Keratinocyte (primary cell): ENCODE results near the gene ZEB2. TPM values are rescaled to one million over a fixed set of nuclear protein-coding genes. Genes with fewer than 3 reads are reported as not detected.

Source experiments
- DNase-seq: peaks from one replicate; pipeline ENCODE4 v3.0.0-alpha.2; 2011; ENCODE audit warnings: low read depth, missing footprints, low spot score
- FAIRE-seq: peaks from 2 replicates; lab custom pipeline; 2011; peaks lifted over from hg19 to GRCh38; lab: Jason Lieb, UNC
- H2AFZ ChIP-seq: 2 replicates; pipeline ENCODE4 v1.6.0; 2012; ENCODE audit warnings: low read length, control low read depth, inconsistent platforms; ENCODE audit not compliant: control insufficient read depth
- H3K27ac ChIP-seq: 2 replicates; pipeline ENCODE4 v1.5.1; 2011; ENCODE audit warnings: low read length; ENCODE audit not compliant: control insufficient read depth, insufficient read depth
- H3K27me3 ChIP-seq: 3 replicates; pipeline ENCODE4 v1.6.0; 2011; ENCODE audit warnings: low read length; ENCODE audit not compliant: control insufficient read depth, insufficient read depth; ENCODE audit errors: extremely low read depth
- H3K36me3 ChIP-seq, 2 experiments: 2 replicates in 1 of 2; 3 replicates in 1 of 2; pipeline ENCODE4 v1.5.1; 2011; ENCODE audit warnings: low read length in 2 of 2, mild to moderate bottlenecking in 1 of 2; ENCODE audit not compliant: control insufficient read depth in 2 of 2, insufficient read depth in 2 of 2; ENCODE audit errors: extremely low read depth in 1 of 2
- H3K4me1 ChIP-seq: 3 replicates; pipeline ENCODE4 v1.5.1; 2011; ENCODE audit warnings: low read length; ENCODE audit not compliant: control insufficient read depth, insufficient read depth; ENCODE audit errors: extremely low read depth
- H3K4me2 ChIP-seq: 3 replicates; pipeline ENCODE4 v1.6.0; 2011; ENCODE audit warnings: low read depth, low read length; ENCODE audit not compliant: control insufficient read depth, insufficient read depth; ENCODE audit errors: extremely low read depth
- H3K4me3 ChIP-seq, 3 experiments: fragments of 200-600 bp in 1 of 3; sonication (generic) in 1 of 3; 2 replicates in 2 of 3; 3 replicates in 1 of 3; pipeline ENCODE4 v1.5.1; 2011 to 2016; ENCODE audit warnings: low read length in 3 of 3, mild to moderate bottlenecking in 3 of 3, control low read depth in 2 of 3, inconsistent platforms in 1 of 3, low read depth in 1 of 3, mixed read lengths in 1 of 3, mixed run types in 1 of 3, moderate library complexity in 1 of 3; ENCODE audit not compliant: control insufficient read depth in 2 of 3, insufficient read depth in 2 of 3; ENCODE audit errors: extremely low read depth in 1 of 3
- H3K79me2 ChIP-seq: 2 replicates; pipeline ENCODE4 v1.6.0; 2012; ENCODE audit warnings: low read length; ENCODE audit not compliant: control insufficient read depth, insufficient read depth
- H3K9ac ChIP-seq: 3 replicates; pipeline ENCODE4 v1.6.0; 2011; ENCODE audit warnings: low read length; ENCODE audit not compliant: control insufficient read depth, insufficient read depth; ENCODE audit errors: extremely low read depth
- H3K9me1 ChIP-seq: 3 replicates; pipeline ENCODE4 v1.6.0; 2011; ENCODE audit warnings: low read length; ENCODE audit not compliant: control insufficient read depth, insufficient read depth; ENCODE audit errors: extremely low read depth
- H3K9me3 ChIP-seq: 2 replicates; pipeline ENCODE4 v1.5.1; 2012; ENCODE audit warnings: low read depth, low read length; ENCODE audit not compliant: control insufficient read depth
- H4K20me1 ChIP-seq: 3 replicates; pipeline ENCODE4 v1.6.0; 2011; ENCODE audit warnings: low read length; ENCODE audit not compliant: control insufficient read depth, insufficient read depth; ENCODE audit errors: extremely low read depth
- EZH2 ChIP-seq: IDR thresholded peaks from one replicate; pipeline ENCODE4 v1.6.1; 2012; ENCODE audit warnings: inconsistent platforms, mild to moderate bottlenecking, low read length, moderate library complexity
- dilution Hi-C: fragments of 300-500 bp; cut with MboI; formaldehyde crosslinking; loops from one replicate; pipeline ENCODE4 v1.7.0; 2020; ENCODE audit warnings: low sequenced_read_pairs; ENCODE audit not compliant: extremely low pct_ligation_motif_present
- polyA plus RNA-seq, 5 experiments: library from polyadenylated mRNA; depleted of rRNA in 3 of 5; stranded (reverse) in 3 of 5; stranded (forward) in 1 of 5; unstranded in 1 of 5; fragments of >200 nt; gene quantifications; 1 replicate in 1 of 5; 2 replicates in 3 of 5; 3 replicates in 1 of 5; pipeline versions ENCODE4 v1.2.1 to v1.2.3, GENCODE V29; 2011 to 2012; ENCODE audit warnings: missing spikeins in 2 of 5, low read depth in 1 of 5, low replicate concordance in 1 of 5
- TF ChIP-seq, protein P1 (sequence below), 3 experiments: IDR thresholded peaks in 1 of 3; conservative IDR thresholded peaks in 1 of 3; optimal IDR thresholded peaks in 1 of 3; 2 replicates in 2 of 3; 3 replicates in 1 of 3; pipeline versions ENCODE3 to v1.5.1; 2011; ENCODE audit warnings: low read length in 3 of 3, mild to moderate bottlenecking in 3 of 3, moderate library complexity in 2 of 3, control low read depth in 1 of 3, inconsistent platforms in 1 of 3; ENCODE audit not compliant: insufficient read depth in 2 of 3; ENCODE audit errors: extremely low read depth in 1 of 3

Gene ZEB2
- polyA plus RNA-seq, 1 donor (not counting 4 experiments of a cell fraction or from before 2014, with no cell fraction given) = 0.12 TPM

DNA sequence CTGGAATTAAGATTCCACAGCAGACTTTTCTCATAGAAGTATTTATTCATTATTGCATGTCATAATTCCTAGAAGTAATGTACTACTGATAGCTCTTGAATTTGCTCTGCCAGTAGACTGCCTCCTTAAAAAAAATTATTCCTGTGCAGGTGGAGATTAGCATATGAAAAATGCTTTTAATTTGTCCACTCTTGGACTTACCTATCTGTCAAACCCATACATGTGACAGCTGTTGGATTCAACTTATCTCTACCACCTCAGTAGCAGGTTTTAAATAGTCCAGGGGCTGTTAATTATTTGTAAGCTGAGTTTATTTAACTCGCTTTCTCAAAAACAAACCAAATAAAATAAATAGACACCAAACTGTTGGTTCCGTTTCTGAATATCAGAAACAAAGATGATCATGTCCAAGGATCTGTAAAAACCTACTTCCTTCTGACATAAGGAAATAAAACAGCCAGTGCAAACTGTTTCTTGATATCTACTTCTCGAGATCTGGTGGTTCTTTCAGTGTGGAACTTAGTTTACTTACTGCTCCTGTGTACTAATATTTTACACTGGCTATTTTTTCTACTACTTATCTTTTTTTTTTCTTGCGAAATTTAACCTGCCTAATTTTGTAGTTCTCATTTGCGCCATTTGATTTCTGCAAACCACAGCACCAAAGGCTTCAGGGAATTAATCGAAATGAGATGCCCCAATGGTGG, 44.2 kb downstream of the ZEB2 start:
- H3K9me1 ChIP-seq = no peaks in the 10 kb centered on the region
- no peaks in the 10 kb centered on the region for H3K36me3 ChIP-seq
- no peak overlapping the region for H3K4me2 ChIP-seq
- TF ChIP-seq, protein P1, sequence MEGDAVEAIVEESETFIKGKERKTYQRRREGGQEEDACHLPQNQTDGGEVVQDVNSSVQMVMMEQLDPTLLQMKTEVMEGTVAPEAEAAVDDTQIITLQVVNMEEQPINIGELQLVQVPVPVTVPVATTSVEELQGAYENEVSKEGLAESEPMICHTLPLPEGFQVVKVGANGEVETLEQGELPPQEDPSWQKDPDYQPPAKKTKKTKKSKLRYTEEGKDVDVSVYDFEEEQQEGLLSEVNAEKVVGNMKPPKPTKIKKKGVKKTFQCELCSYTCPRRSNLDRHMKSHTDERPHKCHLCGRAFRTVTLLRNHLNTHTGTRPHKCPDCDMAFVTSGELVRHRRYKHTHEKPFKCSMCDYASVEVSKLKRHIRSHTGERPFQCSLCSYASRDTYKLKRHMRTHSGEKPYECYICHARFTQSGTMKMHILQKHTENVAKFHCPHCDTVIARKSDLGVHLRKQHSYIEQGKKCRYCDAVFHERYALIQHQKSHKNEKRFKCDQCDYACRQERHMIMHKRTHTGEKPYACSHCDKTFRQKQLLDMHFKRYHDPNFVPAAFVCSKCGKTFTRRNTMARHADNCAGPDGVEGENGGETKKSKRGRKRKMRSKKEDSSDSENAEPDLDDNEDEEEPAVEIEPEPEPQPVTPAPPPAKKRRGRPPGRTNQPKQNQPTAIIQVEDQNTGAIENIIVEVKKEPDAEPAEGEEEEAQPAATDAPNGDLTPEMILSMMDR (optimal IDR thresholded peaks at IDR 0.05 in 1 of 3, IDR thresholded peaks at IDR 0.05 in 1 of 3, conservative IDR thresholded peaks at IDR 0.05 in 1 of 3; ENCODE audit: extremely low read depth in 1 of 3, insufficient read depth in 2 of 3, low read length in 3 of 3) = no peak
- no peak for TF ChIP-seq EZH2
- no peaks in the 10 kb centered on the region for H4K20me1 ChIP-seq
- H2AFZ ChIP-seq = no peak overlapping the region
- no peak overlapping the region for H3K9ac ChIP-seq
- H3K27me3 ChIP-seq = no peaks in the 10 kb centered on the region
- no peak overlapping the region for H3K4me3 ChIP-seq
- FAIRE-seq = no peak
- H3K79me2 ChIP-seq = no peaks in the 10 kb centered on the region
- H3K4me1 ChIP-seq = no peaks in the 10 kb centered on the region
- DNase-seq = no peak
- no peaks in the 10 kb centered on the region for H3K9me3 ChIP-seq
- H3K27ac ChIP-seq = no peak overlapping the region
- dilution Hi-C loops = no loop called here

DNA sequence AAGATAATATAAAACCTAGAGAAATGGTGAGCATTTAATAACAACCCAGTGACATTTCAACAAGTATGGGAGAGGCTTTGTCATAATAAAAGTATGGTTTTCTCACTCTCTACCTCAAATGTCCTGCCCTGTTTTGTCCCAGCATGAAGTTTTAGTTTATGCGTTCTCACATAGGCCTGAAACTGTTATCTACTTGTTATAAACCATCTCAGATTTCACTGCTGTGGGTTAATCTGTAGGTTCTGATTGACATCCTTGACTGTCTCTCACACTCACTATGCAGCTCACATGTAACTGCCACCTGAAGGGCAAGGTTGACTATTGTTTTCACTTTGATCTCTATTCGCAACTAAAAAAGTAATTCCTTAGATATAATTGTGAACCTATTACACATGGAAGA, 44.9 kb downstream of the ZEB2 start:
- no peak overlapping the region for H3K9ac ChIP-seq
- no peaks in the 10 kb centered on the region for H3K9me3 ChIP-seq
- H2AFZ ChIP-seq = no peak overlapping the region
- H3K9me1 ChIP-seq = no peaks in the 10 kb centered on the region
- H3K4me3 ChIP-seq = no peak overlapping the region
- dilution Hi-C loops = no loop called here
- no peaks in the 10 kb centered on the region for H3K4me1 ChIP-seq
- no peaks in the 10 kb centered on the region for H3K79me2 ChIP-seq
- no peaks in the 10 kb centered on the region for H3K36me3 ChIP-seq
- H3K27ac ChIP-seq = no peak overlapping the region
- H4K20me1 ChIP-seq = no peaks in the 10 kb centered on the region
- no peak for FAIRE-seq
- H3K4me2 ChIP-seq = no peak overlapping the region
- TF ChIP-seq, protein P1 (optimal IDR thresholded peaks at IDR 0.05 in 1 of 3, IDR thresholded peaks at IDR 0.05 in 1 of 3, conservative IDR thresholded peaks at IDR 0.05 in 1 of 3; ENCODE audit: extremely low read depth in 1 of 3, insufficient read depth in 2 of 3, low read length in 3 of 3) = no peak
- no peak for TF ChIP-seq EZH2
- DNase-seq = no peak
- no peaks in the 10 kb centered on the region for H3K27me3 ChIP-seq
